Effector memory CD8-positive, alpha-beta T cell (primary cell): ENCODE measurements around the gene EIF2B2.

Source experiments
- ATAC-seq: fragments of 150-1000 bp; cut with Tn5 transposase; replicated peaks from 2 replicates; pipeline ENCODE4 v1.10.0; 2021; ENCODE audit warnings: mild to moderate bottlenecking, moderate library complexity
- DNase-seq, 3 experiments: peaks; one replicate each; pipeline ENCODE4 v3.0.0; 2021
- H3K27ac Mint-ChIP-seq, 2 donors: one replicate each; pipeline ENCODE4 v1.8.0; 2022; ENCODE audit warnings: mild to moderate bottlenecking in 2 of 2, mixed read lengths in 2 of 2, moderate library complexity in 2 of 2
- H3K27me3 Mint-ChIP-seq, 2 donors: one replicate each; pipeline ENCODE4 v1.8.0; 2022; ENCODE audit warnings: mixed read lengths in 2 of 2
- H3K36me3 Mint-ChIP-seq: one replicate; pipeline ENCODE4 v1.8.0; 2022; ENCODE audit warnings: mild to moderate bottlenecking, moderate library complexity, mixed read lengths; ENCODE audit not compliant: insufficient read depth
- H3K4me1 Mint-ChIP-seq, 2 donors: one replicate each; pipeline ENCODE4 v1.8.0; 2022; ENCODE audit warnings: low read depth in 2 of 2, mixed read lengths in 2 of 2
- H3K4me3 Mint-ChIP-seq, 2 donors: one replicate each; pipeline ENCODE4 v1.8.0; 2022; ENCODE audit warnings: mild to moderate bottlenecking in 2 of 2, mixed read lengths in 2 of 2, moderate library complexity in 2 of 2
- H3K9me3 Mint-ChIP-seq, 2 donors: one replicate each; pipeline ENCODE4 v1.8.0; 2022; ENCODE audit warnings: mixed read lengths in 2 of 2
- total RNA-seq, 9 experiments: gene quantifications; one replicate each; lab custom pipeline; 2026; lab: John Stamatoyannopoulos, UW

EIF2B2 gene
- 13.4 to 41.5 (median 28.4) reads per million in 9 experiments for total RNA-seq

DNA sequence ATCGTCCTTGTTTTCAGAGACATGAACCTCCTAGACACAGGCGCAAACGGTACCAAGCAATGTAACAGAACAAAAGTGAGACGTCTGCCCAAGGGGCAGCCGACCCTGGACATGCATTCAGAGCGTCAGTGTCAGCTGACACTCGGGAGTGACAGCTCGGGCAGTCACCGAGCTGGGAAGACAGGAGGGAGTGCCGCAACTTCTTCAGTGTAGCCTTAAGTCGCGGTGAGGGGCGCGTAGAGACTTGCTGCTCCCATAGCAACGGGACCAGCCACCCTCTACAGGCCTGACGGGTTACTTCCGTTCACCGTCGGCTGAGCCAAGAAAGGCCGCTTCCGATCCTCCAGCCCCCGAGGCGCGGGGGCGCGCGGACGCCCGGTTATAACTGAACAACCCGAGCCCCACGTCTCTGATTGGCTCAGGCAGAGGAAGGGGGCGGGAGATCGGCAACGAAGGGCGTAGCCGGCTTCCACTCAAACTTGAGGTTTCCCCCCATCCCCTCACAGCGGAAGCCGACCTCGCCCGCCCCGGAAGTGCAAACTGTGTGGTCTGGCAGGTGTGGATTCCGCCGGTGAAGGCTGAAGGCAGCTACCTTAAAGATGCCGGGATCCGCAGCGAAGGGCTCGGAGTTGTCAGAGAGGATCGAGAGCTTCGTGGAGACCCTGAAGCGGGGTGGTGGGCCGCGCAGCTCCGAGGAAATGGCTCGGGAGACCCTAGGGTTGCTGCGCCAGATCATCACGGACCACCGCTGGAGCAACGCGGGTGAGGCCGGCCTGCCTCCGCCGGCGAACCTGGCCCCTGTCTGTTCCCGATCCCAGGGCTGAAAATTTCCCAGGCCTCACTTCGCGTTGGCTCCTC lies at the start of gene EIF2B2:
Gene EIF2B2, plus strand, starts transcription at position 530 of the 858 bp plus-strand sequence. Its CDS starts 70 bp downstream, at position 600.
- H3K27me3 Mint-ChIP-seq, result no peaks in the 10 kb centered on the region
- DNase-seq (peak; percentile 99), ATAC-seq (peak; percentile 93)
- H3K4me1 Mint-ChIP-seq, result peaks cover 31 to 37% of the 10 kb centered on the region in 2 donors
- peak within 1 kb of the TSS; percentile 81 to 89 for H3K4me3 Mint-ChIP-seq
- H3K36me3 Mint-ChIP-seq, result peaks cover 46% of the 10 kb centered on the region
- H3K27ac Mint-ChIP-seq, result peak within 1 kb of the TSS; percentile 97
- H3K9me3 Mint-ChIP-seq, result no peaks in the 10 kb centered on the region

- H3K27ac Mint-ChIP-seq, result no peak overlapping the region
- no peak for ATAC-seq
- DNase-seq, result no peak
- H3K27me3 Mint-ChIP-seq, result peaks cover 14 to 38% of the 10 kb centered on the region in 2 donors
- no peaks in the 10 kb centered on the region for H3K9me3 Mint-ChIP-seq
- no peak overlapping the region for H3K4me3 Mint-ChIP-seq
- H3K36me3 Mint-ChIP-seq, result no peaks in the 10 kb centered on the region
- H3K4me1 Mint-ChIP-seq, result peaks cover 0 to 2% of the 10 kb centered on the region in 2 donors
Measured at GRCh38 chr14:74953686-74954085, 49.0 kb upstream of the EIF2B2 start.

GRCh38 chr14:74954232-74954946 lies 48.3 kb upstream of the EIF2B2 start:
- H3K9me3 Mint-ChIP-seq, result no peaks in the 10 kb centered on the region
- peaks cover 14 to 38% of the 10 kb centered on the region in 2 donors for H3K27me3 Mint-ChIP-seq
- H3K4me1 Mint-ChIP-seq, result peaks cover 0 to 2% of the 10 kb centered on the region in 2 donors
- no peak for DNase-seq
- no peaks in the 10 kb centered on the region for H3K36me3 Mint-ChIP-seq
- ATAC-seq, result no peak
- H3K27ac Mint-ChIP-seq, result no peak overlapping the region
- H3K4me3 Mint-ChIP-seq, result no peak overlapping the region

- DNase-seq (no peak), ATAC-seq (peak; percentile 21)
- peaks cover 12 to 34% of the 10 kb centered on the region in 2 donors for H3K27me3 Mint-ChIP-seq
- no peaks in the 10 kb centered on the region for H3K9me3 Mint-ChIP-seq
- H3K36me3 Mint-ChIP-seq, result no peaks in the 10 kb centered on the region
- H3K4me1 Mint-ChIP-seq, result peaks cover 0 to 2% of the 10 kb centered on the region in 2 donors
- H3K27ac Mint-ChIP-seq, result no peak overlapping the region
- peak overlapping the region; percentile 33 to 55 for H3K4me3 Mint-ChIP-seq
Measured at GRCh38 chr14:74954947-74955228, 47.8 kb upstream of the EIF2B2 start.

GRCh38 chr14:74955229-74956026 lies 47.3 kb upstream of the EIF2B2 start, which contains the start of gene PGF:
Gene PGF, minus strand, starts transcription at chr14:74955597. Its CDS starts 355 bp downstream, at chr14:74955242.
- Mint-ChIP-seq H3K27ac (no peak within 1 kb of the TSS), H3K4me1 (peaks cover 0 to 2% of the 10 kb centered on the region in 2 donors), H3K9me3 (no peaks in the 10 kb centered on the region)

DNA sequence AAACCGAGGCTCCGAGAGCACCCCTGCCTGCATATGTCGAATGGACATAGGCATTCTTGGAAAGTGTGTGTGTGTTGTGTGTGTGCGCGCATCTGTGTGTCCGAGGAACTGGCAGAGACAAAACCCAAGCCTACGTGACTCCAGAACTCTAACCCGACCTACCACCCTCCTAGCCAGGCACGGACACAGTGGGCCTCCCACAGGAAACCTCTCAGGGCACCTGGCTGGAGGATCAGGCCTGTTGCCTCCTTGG lies 46.8 kb upstream of the EIF2B2 start:
- H3K4me1 Mint-ChIP-seq, result peaks cover 0 to 2% of the 10 kb centered on the region in 2 donors
- H3K36me3 Mint-ChIP-seq, result no peaks in the 10 kb centered on the region
- DNase-seq, result no peak
- no peak overlapping the region for H3K27ac Mint-ChIP-seq
- peak overlapping the region; percentile 15 to 40 for H3K4me3 Mint-ChIP-seq
- ATAC-seq, result no peak
- H3K9me3 Mint-ChIP-seq, result no peaks in the 10 kb centered on the region
- H3K27me3 Mint-ChIP-seq, result peaks cover 4 to 27% of the 10 kb centered on the region in 2 donors

More at GRCh38 chr14:74955229-74956026, 47.3 kb upstream of the EIF2B2 start, which contains the start of gene PGF:
- ATAC-seq (peak; percentile 71), DNase-seq (peak in 1 of 3 experiments; percentile 8)
- Mint-ChIP-seq H3K4me3 (peak within 1 kb of the TSS; percentile 33 to 55), H3K36me3 (no peaks in the 10 kb centered on the region), H3K27me3 (peaks cover 7 to 29% of the 10 kb centered on the region in 2 donors)

GRCh38 chr14:74956280-74957072 lies 46.2 kb upstream of the EIF2B2 start:
- H3K27me3 Mint-ChIP-seq, result peaks cover 4 to 27% of the 10 kb centered on the region in 2 donors
- H3K36me3 Mint-ChIP-seq, result no peaks in the 10 kb centered on the region
- H3K4me1 Mint-ChIP-seq, result peaks cover 0 to 2% of the 10 kb centered on the region in 2 donors
- H3K4me3 Mint-ChIP-seq, result peak overlapping the region; percentile 15 to 40
- no peak overlapping the region for H3K27ac Mint-ChIP-seq
- ATAC-seq (no peak), DNase-seq (no peak)
- no peaks in the 10 kb centered on the region for H3K9me3 Mint-ChIP-seq

DNA sequence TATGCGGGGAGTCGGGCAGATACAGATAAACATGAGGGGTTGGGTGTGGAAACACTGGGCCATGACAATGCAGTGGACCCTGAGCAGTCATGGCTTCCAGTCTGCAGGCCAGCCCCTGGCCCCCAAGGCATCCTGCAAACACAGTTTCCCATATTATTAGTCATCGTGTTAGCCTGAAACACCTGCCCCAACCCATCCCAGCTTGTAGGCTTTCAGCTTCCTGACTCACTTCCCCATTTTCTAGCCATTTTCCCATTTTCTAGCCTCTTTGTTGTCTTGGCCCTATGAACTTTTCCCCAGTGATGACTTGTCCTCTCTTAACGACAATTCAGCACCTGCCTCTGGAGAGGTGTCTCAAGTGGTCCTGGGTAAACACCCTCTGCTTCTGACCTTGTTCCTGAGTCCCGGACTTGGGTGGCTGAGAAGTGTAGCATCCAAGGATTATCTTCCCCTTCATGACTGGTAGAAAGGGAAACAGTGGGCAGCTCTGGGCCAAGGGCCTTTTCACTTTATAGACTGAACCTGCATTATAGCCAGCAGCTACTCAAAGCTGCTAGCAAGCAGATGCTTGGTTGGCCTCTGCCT lies 43.0 kb upstream of the EIF2B2 start:
- Mint-ChIP-seq H3K4me1 (peaks cover 0 to 5% of the 10 kb centered on the region in 2 donors), H3K36me3 (no peaks in the 10 kb centered on the region), H3K27ac (no peak overlapping the region), H3K4me3 (no peak overlapping the region), H3K27me3 (peaks cover 24 to 41% of the 10 kb centered on the region in 2 donors), H3K9me3 (no peaks in the 10 kb centered on the region)
- ATAC-seq, result no peak
- DNase-seq, result no peak

DNA sequence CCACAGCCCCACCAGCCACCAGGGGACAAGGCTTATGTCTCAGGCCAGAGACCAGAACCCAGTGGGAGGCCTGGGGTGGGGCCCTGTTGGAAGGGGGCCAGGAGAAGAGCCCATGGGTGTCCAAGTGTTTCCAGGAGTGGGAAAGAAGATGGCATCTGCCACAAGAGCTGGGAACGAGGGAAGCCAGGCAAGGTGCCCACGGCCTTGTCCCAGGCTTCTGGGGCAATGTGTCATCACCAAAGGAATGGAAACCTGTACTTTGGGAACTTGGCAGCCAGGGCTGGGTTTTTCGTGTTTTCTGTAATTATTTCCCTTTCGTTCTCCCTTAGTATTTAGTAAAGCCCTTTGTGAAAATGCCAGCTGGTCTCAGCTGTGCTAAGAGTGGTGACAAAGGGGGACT lies 42.0 kb upstream of the EIF2B2 start:
- no peaks in the 10 kb centered on the region for H3K36me3 Mint-ChIP-seq

DNA sequence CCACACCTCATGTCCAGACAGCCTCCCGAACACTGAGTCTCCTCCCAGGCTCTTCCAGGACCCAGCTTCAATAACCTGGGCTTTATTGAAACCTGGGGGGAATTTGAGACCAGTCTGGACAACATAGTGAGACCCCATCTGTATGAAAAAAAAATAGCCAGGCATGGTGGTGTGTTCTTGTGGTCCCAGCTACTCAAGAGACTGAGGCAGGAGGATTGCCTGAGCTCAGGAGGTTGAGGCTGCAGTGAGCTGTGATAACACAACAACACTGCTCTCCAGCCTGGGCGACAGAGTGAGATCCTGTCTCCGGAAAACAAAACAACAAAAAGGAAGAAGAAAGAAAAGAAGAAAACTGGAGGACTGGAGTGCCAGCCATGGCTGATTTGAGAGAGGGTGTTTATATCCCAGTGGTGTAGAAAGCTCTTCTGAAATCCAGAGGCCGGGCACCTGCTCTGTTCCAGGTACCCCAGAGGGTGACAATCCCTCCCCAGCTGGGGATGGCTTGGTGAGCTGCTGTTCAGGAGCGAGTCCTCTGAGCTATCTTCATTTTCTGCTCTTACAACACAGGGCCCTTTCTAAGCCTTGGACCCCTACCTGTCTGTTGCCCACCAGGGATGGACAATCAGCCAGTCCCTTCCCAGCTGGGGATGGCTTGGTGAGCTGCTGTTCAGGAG lies 41.3 kb upstream of the EIF2B2 start:
- no peaks in the 10 kb centered on the region for H3K9me3 Mint-ChIP-seq
- H3K27ac Mint-ChIP-seq, result no peak overlapping the region
- peaks cover 24 to 36% of the 10 kb centered on the region in 2 donors for H3K27me3 Mint-ChIP-seq
- ATAC-seq, result no peak
- no peak for DNase-seq
- no peaks in the 10 kb centered on the region for H3K36me3 Mint-ChIP-seq
- peaks cover 0 to 5% of the 10 kb centered on the region in 2 donors for H3K4me1 Mint-ChIP-seq
- H3K4me3 Mint-ChIP-seq, result no peak overlapping the region

More for the DNA sequence above, 42.0 kb upstream of the EIF2B2 start:
- Mint-ChIP-seq H3K4me3 (no peak overlapping the region), H3K27ac (no peak overlapping the region), H3K9me3 (no peaks in the 10 kb centered on the region), H3K4me1 (peaks cover 0 to 5% of the 10 kb centered on the region in 2 donors), H3K27me3 (peaks cover 24 to 41% of the 10 kb centered on the region in 2 donors)
- DNase-seq (no peak), ATAC-seq (no peak)

- H3K9me3 Mint-ChIP-seq, result no peaks in the 10 kb centered on the region
- DNase-seq, result no peak
Measured at GRCh38 chr14:74962046-74962445, 40.7 kb upstream of the EIF2B2 start.

DNA sequence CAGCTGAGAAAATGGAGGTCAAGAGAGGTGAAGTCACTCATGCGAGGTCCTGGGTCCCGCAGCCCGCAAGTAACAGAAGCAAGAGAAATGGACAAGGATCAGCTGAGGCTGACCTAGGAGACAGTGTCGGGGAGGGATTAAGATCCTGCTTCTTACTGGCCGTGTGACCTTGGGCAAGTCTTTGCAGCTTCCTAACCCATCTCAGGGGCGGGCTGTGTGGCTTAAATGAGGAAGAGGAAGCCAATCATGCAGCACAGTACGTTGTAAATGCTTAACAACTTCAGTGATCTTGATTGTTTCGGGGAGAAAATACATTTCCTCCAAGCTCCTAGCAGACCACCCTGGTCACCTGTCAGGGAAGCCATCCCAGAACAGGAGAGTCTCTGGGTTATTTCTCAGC lies 40.2 kb upstream of the EIF2B2 start:
- Mint-ChIP-seq H3K4me1 (peaks cover 0 to 3% of the 10 kb centered on the region in 2 donors), H3K36me3 (no peaks in the 10 kb centered on the region), H3K4me3 (no peak overlapping the region), H3K9me3 (no peaks in the 10 kb centered on the region), H3K27me3 (peaks cover 24 to 33% of the 10 kb centered on the region in 2 donors), H3K27ac (no peak overlapping the region)
- DNase-seq (no peak), ATAC-seq (no peak)

More at GRCh38 chr14:74962046-74962445, 40.7 kb upstream of the EIF2B2 start:
- Mint-ChIP-seq H3K4me3 (no peak overlapping the region), H3K4me1 (peaks cover 0 to 3% of the 10 kb centered on the region in 2 donors), H3K27ac (no peak overlapping the region), H3K36me3 (no peaks in the 10 kb centered on the region), H3K27me3 (peaks cover 24 to 30% of the 10 kb centered on the region in 2 donors)
- ATAC-seq, result no peak
